ENCODE measurements around the gene SERPINB4. TPM values are rescaled to one million over a fixed set of nuclear protein-coding genes. Genes with fewer than 3 reads are reported as not detected.

SERPINB4 gene
- total RNA-seq, 1 donor from 2014 or later, result not detected

DNA sequence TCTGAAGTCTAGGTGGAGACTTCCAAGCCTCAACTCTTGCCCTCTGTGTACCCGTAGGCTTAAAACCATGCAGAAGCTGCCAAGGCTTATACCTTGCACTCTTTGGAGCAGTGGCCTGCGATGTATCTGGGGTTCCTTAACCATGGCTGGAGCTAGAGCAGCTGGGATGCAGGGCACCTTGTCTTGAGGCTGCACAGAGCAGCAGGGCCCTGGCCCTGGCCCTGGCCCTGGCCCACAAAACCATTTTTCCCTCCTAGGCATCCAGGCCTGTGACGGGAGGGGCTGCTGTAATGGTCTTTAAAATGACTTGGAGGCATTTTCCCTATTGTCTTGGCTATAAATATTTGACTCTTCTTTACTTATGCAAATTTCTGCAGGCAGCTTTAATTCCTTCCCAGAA, 19.2 kb downstream of the SERPINB4 start:
- Histone ChIP-seq H3K27ac (ENCODE audit: low read depth, low read length) (no peak overlapping the region), H4K20me1 (ENCODE audit: insufficient read depth, low read length) (no peaks in the 10 kb centered on the region), H3K79me2 (ENCODE audit: insufficient read depth, low read length) (no peaks in the 10 kb centered on the region), H3K4me3 (ENCODE audit: insufficient read depth, low read depth, low read length) (no peak overlapping the region), H3K4me1 (ENCODE audit: insufficient read depth, low read length) (no peaks in the 10 kb centered on the region), H3K27me3 (ENCODE audit: insufficient read depth, low read length) (no peaks in the 10 kb centered on the region), H3K4me2 (ENCODE audit: low read length) (no peak overlapping the region), H2AFZ (ENCODE audit: low read depth, low read length) (no peak overlapping the region), H3K9me3 (ENCODE audit: insufficient read depth, low read depth, low read length) (peaks cover 7% of the 10 kb centered on the region), H3K36me3 (ENCODE audit: insufficient read depth, low read length) (no peaks in the 10 kb centered on the region), H3K9ac (ENCODE audit: low read length) (no peak overlapping the region)
- Mint-ChIP-seq H3K27ac (ENCODE audit: unreplicated experiment) (no peak overlapping the region), H3K27me3 (ENCODE audit: low read depth, unreplicated experiment) (no peaks in the 10 kb centered on the region), H3K4me3 (ENCODE audit: unreplicated experiment) (no peak overlapping the region), H3K4me1 (ENCODE audit: low read depth, unreplicated experiment) (no peaks in the 10 kb centered on the region), H3K36me3 (ENCODE audit: low read depth, unreplicated experiment) (no peaks in the 10 kb centered on the region), H3K9me3 (ENCODE audit: unreplicated experiment) (peaks cover 39% of the 10 kb centered on the region)
- TF ChIP-seq, protein P1, sequence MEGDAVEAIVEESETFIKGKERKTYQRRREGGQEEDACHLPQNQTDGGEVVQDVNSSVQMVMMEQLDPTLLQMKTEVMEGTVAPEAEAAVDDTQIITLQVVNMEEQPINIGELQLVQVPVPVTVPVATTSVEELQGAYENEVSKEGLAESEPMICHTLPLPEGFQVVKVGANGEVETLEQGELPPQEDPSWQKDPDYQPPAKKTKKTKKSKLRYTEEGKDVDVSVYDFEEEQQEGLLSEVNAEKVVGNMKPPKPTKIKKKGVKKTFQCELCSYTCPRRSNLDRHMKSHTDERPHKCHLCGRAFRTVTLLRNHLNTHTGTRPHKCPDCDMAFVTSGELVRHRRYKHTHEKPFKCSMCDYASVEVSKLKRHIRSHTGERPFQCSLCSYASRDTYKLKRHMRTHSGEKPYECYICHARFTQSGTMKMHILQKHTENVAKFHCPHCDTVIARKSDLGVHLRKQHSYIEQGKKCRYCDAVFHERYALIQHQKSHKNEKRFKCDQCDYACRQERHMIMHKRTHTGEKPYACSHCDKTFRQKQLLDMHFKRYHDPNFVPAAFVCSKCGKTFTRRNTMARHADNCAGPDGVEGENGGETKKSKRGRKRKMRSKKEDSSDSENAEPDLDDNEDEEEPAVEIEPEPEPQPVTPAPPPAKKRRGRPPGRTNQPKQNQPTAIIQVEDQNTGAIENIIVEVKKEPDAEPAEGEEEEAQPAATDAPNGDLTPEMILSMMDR (IDR thresholded peaks at IDR 0.05; ENCODE audit: insufficient read depth, low read depth, low read length), result no peak
- no peak for TF ChIP-seq EZH2 (IDR thresholded peaks at IDR 0.05; ENCODE audit: insufficient read depth, low read length)
- FAIRE-seq (no peak), DNase-seq (ENCODE audit: low read depth) (no peak)

DNA sequence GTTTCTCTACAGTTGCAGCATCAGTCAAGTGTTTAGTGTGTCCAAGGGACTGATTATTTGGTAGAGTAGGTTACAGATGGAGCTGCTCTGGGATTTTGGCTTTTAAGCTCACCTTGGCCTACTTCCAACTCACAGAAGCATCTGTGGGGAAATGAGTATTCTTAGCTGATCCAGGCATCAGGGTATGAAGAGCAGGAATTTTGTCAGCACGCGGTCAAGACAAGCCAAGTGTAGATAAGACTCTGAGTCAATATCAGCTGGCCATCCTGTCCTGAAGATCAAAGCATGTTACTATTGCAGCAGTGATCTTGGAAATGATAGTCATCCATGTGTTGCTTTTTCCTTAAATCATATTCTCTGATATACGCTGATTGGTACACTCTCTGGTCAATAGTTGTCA, 24.4 kb downstream of the SERPINB4 start:
- no peak for TF ChIP-seq EZH2 (IDR thresholded peaks at IDR 0.05; ENCODE audit: insufficient read depth, low read length)
- TF ChIP-seq, protein P1 (IDR thresholded peaks at IDR 0.05; ENCODE audit: insufficient read depth, low read depth, low read length), result no peak
- H3K4me2 ChIP-seq (ENCODE audit: low read length), result no peak overlapping the region

DNA sequence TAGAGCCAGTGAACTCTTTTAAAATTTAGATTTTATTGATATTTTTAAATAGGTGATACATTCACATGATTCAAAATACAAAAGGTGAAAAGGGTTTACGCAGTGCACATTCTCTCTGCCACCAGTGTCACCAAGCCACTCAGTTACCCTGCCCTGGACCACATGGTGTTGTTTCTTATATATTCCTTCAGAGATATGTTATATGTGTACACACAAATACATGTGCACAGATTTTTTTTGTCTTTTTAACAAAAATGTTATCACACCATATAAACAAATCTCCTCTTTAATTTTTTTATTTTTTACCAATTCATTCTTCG, 26.2 kb downstream of the SERPINB4 start:
- H3K27me3 Mint-ChIP-seq (ENCODE audit: low read depth, unreplicated experiment), result no peaks in the 10 kb centered on the region
- no peaks in the 10 kb centered on the region for H3K36me3 Mint-ChIP-seq (ENCODE audit: low read depth, unreplicated experiment)
- no peaks in the 10 kb centered on the region for H3K4me1 ChIP-seq (ENCODE audit: insufficient read depth, low read length)
- H3K4me3 ChIP-seq (ENCODE audit: insufficient read depth, low read depth, low read length), result no peak overlapping the region
- no peak overlapping the region for H3K9ac ChIP-seq (ENCODE audit: low read length)
- H4K20me1 ChIP-seq (ENCODE audit: insufficient read depth, low read length), result no peaks in the 10 kb centered on the region
- H3K27me3 ChIP-seq (ENCODE audit: insufficient read depth, low read length), result no peaks in the 10 kb centered on the region
- H3K79me2 ChIP-seq (ENCODE audit: insufficient read depth, low read length), result no peaks in the 10 kb centered on the region
- H2AFZ ChIP-seq (ENCODE audit: low read depth, low read length), result no peak overlapping the region
- H3K36me3 ChIP-seq (ENCODE audit: insufficient read depth, low read length), result no peaks in the 10 kb centered on the region
- H3K4me1 Mint-ChIP-seq (ENCODE audit: low read depth, unreplicated experiment), result no peaks in the 10 kb centered on the region
- no peak overlapping the region for H3K4me3 Mint-ChIP-seq (ENCODE audit: unreplicated experiment)
- DNase-seq (ENCODE audit: low read depth) (no peak), FAIRE-seq (no peak)
- no peak overlapping the region for H3K4me2 ChIP-seq (ENCODE audit: low read length)
- no peaks in the 10 kb centered on the region for H3K9me3 ChIP-seq (ENCODE audit: insufficient read depth, low read depth, low read length)
- peaks cover 2% of the 10 kb centered on the region for H3K9me3 Mint-ChIP-seq (ENCODE audit: unreplicated experiment)
- H3K27ac Mint-ChIP-seq (ENCODE audit: unreplicated experiment), result no peak overlapping the region
- no peak overlapping the region for H3K27ac ChIP-seq (ENCODE audit: low read depth, low read length)
- TF ChIP-seq, protein P1 (IDR thresholded peaks at IDR 0.05; ENCODE audit: insufficient read depth, low read depth, low read length), result no peak
- TF ChIP-seq EZH2 (IDR thresholded peaks at IDR 0.05; ENCODE audit: insufficient read depth, low read length), result no peak

More for the DNA sequence above, 24.4 kb downstream of the SERPINB4 start:
- no peak overlapping the region for H3K9ac ChIP-seq (ENCODE audit: low read length)
- H3K4me1 ChIP-seq (ENCODE audit: insufficient read depth, low read length), result no peaks in the 10 kb centered on the region
- DNase-seq (ENCODE audit: low read depth) (no peak), FAIRE-seq (no peak)
- no peaks in the 10 kb centered on the region for H3K36me3 ChIP-seq (ENCODE audit: insufficient read depth, low read length)
- no peak overlapping the region for H3K4me3 Mint-ChIP-seq (ENCODE audit: unreplicated experiment)
- H2AFZ ChIP-seq (ENCODE audit: low read depth, low read length), result no peak overlapping the region
- H3K27ac Mint-ChIP-seq (ENCODE audit: unreplicated experiment), result no peak overlapping the region
- peaks cover 4% of the 10 kb centered on the region for H3K9me3 ChIP-seq (ENCODE audit: insufficient read depth, low read depth, low read length)
- H3K27me3 ChIP-seq (ENCODE audit: insufficient read depth, low read length), result no peaks in the 10 kb centered on the region
- H3K4me3 ChIP-seq (ENCODE audit: insufficient read depth, low read depth, low read length), result no peak overlapping the region
- H3K27me3 Mint-ChIP-seq (ENCODE audit: low read depth, unreplicated experiment), result no peaks in the 10 kb centered on the region
- no peaks in the 10 kb centered on the region for H3K4me1 Mint-ChIP-seq (ENCODE audit: low read depth, unreplicated experiment)
- H3K9me3 Mint-ChIP-seq (ENCODE audit: unreplicated experiment), result peaks cover 14% of the 10 kb centered on the region
- no peaks in the 10 kb centered on the region for H3K36me3 Mint-ChIP-seq (ENCODE audit: low read depth, unreplicated experiment)
- H3K79me2 ChIP-seq (ENCODE audit: insufficient read depth, low read length), result no peaks in the 10 kb centered on the region
- H3K27ac ChIP-seq (ENCODE audit: low read depth, low read length), result no peak overlapping the region
- no peaks in the 10 kb centered on the region for H4K20me1 ChIP-seq (ENCODE audit: insufficient read depth, low read length)

All from astrocyte (in vitro differentiated cells and primary cell).